ENCODE results near the gene SLC49A3.
"Not testable (repeated sequence)": the region's sequence is repeated elsewhere in the genome, so short reads cannot be mapped to it uniquely, and the experiment has no call there.

Gene SLC49A3

DNA sequence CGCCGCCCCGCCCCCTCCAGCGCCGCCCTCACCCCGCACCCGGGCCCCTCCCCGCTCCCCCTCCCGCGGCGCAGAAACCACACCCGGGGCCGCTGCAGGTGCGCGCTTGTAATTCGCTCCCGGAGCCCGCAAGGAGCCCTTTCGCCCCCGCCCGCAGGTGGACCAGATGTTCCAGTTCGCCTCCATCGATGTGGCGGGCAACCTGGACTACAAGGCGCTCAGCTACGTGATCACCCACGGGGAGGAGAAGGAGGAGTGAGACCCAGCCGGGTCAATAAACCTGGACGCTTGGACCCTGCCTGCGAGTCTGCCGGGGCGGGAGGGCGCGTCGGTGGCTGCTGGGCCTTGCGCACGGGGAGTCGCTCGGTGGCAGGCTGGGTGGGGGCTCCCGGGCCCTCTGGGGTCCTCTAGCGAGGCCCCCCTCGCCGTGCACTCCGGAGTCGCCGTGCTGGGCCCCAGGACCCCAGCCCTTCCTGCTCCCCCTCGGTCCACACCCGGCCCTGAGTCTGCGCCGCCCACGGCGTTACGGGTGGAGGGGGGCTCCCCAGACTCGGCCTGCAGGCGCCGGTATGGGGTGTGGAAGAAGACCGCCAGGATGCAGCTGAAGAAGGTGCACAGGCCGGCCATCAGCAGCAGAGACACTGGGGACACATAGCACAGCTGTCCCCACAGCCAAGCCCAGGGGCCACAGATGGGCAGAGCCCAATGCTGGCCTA is 7.1 kb downstream of the SLC49A3 start:
- DNase-seq (ENCODE audit: low read depth in 2 of 2) = no peak

DNA sequence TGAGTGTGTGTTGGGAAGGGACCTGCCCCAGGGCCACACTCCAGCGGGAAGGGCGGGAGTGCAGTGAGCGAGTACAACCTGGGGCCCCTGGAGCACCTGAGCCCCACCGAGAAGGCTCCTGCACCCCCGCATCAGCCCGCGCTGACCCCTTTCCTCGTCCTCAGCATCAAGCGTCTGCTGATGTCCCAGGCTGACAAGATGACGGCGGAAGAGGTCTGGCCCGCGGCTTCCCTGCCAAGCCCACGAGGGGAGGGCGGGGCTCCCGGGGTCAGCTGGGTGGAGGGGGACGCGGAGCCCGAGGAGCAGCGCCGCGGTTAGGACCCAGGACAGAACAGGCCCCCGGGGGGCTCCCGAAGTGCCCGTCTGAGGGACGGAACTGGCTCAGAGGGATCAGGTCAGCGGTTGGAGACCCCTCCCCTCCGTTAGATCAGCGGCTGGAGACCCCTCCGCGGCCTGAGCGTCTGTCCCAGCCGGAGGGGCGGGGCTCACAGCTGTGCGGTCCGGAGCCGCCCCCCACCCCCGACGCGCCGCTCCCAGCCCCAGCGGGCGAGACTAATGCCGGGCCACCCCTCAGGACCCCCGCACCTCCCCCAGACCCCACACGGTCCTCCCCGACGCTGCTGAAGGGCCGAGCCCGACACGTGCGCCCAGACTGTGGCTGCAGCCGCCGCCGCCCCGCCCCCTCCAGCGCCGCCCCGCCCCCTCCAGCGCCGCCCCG is 7.9 kb downstream of the SLC49A3 start:
- peak; percentile 45 to 48 for DNase-seq (ENCODE audit: low read depth in 2 of 2)

DNA sequence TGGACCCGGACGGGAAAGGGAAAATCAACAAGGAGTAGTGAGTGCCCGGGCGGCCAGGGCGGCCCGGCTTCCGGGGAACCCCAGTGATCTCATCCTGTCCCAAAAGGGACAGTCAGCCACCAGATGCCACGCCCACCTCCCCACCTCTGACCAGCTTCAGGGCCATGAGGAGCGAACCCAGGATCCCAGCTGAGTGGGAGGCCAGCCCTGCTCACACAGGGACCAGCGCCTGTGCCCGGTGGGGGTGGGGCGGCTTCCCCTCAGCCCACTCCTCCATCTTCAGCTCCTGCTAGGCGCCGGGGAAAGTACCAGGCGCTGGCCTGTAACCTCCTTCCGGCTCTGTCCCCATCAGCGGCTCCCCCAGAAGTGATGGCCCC is 8.4 kb downstream of the SLC49A3 start:
- no peak for DNase-seq (ENCODE audit: low read depth in 2 of 2)

DNA sequence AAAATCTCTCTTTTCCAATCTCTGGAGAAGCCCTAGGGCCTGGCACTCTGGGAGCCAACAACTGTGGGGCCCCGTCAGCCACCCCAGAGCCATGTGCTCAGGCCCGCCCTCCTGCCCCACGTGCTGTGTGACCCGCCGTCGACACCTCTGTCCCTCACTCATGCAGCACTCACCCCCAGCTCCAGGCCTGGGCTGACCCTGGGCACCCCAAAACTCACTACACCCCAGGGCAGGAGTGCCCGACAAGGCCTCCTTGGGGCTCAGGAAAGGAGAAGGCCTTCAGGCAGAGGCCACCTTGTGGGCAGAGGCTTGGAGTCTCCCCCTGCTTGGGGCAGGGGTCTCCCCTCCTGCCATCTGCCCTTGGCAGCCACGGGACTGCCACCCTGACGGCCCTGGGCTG is 8.9 kb downstream of the SLC49A3 start:
- no peak for DNase-seq (ENCODE audit: low read depth in 2 of 2)

DNA sequence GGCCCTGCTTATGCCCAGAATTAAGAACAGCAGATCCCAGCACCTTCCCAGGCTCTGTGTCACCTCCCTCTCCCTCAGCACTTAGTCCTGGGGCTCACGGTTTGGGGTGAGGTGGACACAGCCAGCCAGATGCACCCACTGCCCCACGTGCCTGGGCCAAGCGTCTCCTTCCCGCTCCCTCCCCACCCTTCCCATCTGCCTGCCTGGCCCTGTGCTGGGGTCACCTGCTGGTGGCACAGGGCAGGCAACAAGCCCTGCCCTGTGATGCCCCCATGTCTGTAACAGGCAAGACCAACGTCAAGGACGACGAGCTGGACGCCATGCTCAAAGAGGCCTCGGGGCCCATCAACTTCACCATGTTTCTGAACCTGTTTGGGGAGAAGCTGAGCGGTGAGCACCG is 9.3 kb downstream of the SLC49A3 start:
- DNase-seq (ENCODE audit: low read depth in 2 of 2) = no peak

DNA sequence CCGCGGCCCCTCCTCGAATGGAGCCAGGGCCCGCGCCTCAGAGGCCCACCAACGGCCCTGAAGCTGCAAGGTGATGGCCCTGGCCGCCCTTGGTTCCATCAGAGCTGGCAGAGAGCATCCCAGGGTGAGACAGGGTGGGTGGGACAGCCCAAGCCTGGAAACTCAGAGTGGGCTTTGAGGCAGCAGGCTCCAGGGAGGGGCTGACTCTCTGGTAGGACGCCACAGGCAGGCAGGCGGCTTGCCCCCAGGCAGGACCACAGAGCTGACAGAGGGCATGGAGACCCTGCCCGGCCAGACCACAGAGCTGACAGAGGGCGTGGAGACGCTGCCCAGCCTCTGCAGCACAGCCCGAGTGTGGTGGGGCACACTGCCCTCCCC is 9.9 kb downstream of the SLC49A3 start:
- DNase-seq (ENCODE audit: low read depth in 2 of 2) = no peak

GRCh38 chr4:678331-679103 is 10.4 kb downstream of the SLC49A3 start:
- DNase-seq (ENCODE audit: low read depth in 2 of 2) = no peak

GRCh38 chr4:677431-678293 is 11.3 kb downstream of the SLC49A3 start:
- DNase-seq (ENCODE audit: low read depth in 2 of 2) = no peak

DNA sequence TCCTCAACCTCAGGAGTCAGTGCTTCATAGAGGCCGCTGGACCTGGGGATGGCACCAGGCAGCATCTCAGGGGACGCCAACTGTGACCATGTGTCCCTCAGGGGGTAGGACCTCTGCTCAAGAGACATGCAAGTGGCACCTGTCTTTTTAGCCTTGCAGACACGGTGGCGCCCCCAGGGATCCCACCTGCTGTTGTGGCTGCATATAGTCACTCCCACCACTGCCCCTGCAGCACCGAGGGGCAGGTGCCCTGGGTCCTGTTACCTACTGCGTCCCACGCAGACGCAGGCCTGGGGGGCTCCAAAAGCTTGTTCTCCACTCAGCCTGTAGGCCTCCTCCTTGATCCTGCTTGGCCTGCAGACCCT is 12.1 kb downstream of the SLC49A3 start:
- DNase-seq (ENCODE audit: low read depth in 2 of 2) = no peak

DNA sequence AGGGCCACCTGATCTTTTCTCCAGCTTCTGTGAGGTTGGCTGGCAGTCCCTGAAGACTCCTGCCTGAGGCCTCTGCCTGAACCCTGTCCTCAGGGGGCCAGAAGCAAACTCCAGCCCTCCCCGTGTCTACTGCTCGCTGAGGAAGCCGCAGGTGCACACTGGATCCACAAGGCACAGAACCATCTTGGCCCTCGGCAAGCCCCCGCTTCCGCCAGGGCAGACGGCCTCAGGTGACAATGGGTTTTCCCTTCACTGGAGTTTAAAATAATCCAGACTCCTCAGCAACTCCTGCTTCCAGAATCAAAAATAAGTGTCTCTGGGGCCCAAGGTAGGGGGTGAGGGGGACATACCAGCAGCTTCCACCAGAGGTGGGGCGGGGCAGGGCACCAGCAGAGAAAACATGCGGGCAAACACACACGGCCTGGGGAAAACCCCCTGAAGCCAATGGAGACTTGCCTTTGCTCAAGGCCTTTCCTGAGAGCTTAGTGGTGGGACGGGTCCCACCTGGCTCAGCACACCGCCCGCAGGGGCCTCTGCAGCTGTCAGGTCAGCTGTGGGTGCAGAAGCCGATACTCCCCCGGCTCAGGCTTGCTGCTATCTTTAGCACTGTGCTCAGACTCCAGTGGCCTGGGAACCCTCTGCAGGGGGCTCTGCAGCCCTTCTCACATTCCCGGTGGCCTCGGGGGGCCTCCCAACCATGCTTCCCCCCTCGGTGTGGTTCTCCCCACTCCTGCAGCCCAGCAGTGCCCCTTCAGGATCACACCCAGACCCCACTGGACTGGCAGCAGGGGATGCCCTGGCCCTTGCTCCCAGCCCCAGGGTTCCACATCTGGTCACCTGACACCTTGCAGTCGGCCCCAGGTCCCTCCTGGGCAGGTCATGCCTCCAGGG is 12.7 kb downstream of the SLC49A3 start:
- no peak for DNase-seq (ENCODE audit: low read depth in 2 of 2)

- no peak for DNase-seq (ENCODE audit: low read depth in 2 of 2)
Measured at GRCh38 chr4:675036-675882, 13.7 kb downstream of the SLC49A3 start.

- peak; percentile 94 to 95 for DNase-seq (ENCODE audit: low read depth in 2 of 2)
Measured at GRCh38 chr4:674172-675035, 14.5 kb downstream of the SLC49A3 start, which contains the start of the genes ATP5ME and MYL5. Gene ATP5ME (minus strand): TSS chr4:674276. CDS start chr4:674247, 29 bp downstream. Gene MYL5 (plus strand): TSS chr4:674542. CDS start chr4:678027, 3,485 bp downstream.

DNA sequence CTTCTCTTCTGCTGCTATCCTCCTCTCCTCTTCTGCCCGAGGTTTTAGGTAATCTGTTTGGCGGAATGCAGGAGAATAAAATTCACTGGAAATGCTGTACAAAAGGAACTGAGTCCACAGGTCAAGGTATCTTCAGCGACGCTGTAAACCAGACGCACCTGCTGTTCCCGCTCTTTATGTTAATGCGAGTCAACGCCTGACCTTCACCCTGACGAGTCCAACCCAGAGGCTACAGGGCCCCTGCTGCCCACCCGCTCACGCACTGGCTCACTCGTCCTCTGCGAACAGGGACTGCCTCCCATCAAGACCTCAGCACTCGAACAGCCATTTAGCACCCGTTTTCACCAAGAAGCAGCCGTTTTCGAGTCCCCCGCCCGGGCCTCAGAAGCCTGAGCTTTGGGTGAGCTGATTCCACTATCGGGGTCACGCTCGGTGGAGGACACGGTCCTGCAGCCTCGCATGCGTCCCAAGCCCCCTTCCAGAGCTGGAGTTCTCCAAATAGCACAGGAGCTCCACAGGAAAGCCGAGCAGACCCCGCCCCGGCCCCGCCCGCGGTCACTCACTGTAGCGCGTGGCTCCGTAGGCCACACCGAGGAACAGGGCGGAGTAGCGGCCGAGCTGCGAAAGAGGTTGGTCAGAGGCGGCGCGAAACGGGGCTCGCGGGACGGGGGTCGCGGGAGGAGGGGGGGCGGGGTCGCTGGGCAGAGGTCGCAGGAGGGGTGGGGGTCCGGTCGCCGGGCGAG is 15.4 kb downstream of the SLC49A3 start:
- DNase-seq (ENCODE audit: low read depth in 2 of 2) = no peak

- DNase-seq (ENCODE audit: low read depth in 2 of 2) = no peak
Measured at GRCh38 chr4:671769-672168, 17.2 kb downstream of the SLC49A3 start.

DNA sequence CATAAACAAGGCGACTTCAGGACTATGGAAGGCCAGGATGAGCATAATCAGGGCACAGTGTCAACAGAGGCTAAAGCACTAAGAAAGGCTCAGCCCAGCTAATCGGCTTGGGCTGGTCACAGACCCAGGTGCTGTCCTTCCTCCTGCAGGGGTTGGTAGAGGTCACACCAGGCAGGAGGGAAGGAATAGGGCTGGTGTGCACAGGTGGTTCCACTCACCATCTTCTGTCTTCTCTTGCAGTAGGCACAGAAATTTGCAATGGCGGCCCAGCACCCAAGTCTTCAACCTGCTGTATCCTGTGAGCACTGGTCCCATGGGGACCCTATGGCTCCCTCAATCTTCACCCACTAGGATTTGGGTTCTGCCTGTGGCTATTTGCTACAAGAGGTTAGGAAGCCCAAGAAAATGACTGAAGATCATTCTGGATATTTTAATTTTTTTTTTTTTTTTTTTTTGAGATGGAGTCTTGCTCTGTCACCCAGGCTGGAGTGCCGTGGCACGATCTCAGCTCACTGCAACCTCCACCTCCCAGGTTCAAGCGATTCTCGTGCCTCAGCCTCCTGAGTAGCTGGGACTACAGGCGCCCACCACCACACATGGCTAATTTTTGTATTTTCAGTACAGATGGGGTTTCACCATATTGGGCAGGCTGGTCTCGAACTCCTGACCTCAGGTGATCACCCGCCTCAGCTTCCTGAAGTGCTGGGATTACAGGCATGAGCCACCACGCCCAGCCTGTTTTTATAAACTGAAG is 19.0 kb downstream of the SLC49A3 start:
- not testable (repeated sequence) for DNase-seq (ENCODE audit: low read depth in 2 of 2)

DNA sequence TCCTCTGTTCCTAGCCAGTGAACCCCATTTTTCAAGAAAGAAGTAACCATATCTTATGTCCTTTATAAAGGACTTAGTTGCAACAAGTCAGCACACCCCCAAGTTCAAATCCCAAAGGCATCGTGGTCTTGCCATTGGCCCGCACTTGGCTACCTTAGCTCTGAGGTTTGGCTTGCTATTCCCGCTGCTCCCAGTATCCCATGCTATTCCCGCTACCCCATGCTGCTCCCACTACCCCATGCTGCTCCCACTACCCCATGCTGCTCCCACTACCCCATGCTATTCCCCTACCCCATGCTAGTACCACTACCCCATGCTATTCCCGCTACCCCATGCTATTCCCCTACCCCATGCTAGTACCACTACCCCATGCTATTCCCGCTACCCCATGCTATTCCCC is 20.7 kb downstream of the SLC49A3 start:
- DNase-seq (ENCODE audit: low read depth in 2 of 2) = not testable (repeated sequence)

- no peak for DNase-seq (ENCODE audit: low read depth in 2 of 2)
Measured at GRCh38 chr4:667545-667925, 21.4 kb downstream of the SLC49A3 start.
